ENCODE measurements around the gene EPS8L2. TPM values are rescaled to one million over a fixed set of nuclear protein-coding genes. Genes with fewer than 3 reads are reported as not detected.

Gene EPS8L2
- total RNA-seq, 1 experiment from 2014 or later: 92.8 TPM

- Histone ChIP-seq H4K20me1 (ENCODE audit: control insufficient read depth, insufficient read depth, insufficient read length) (no peaks in the 10 kb centered on the region), H3K23me2 (ENCODE audit: insufficient read length, low read depth, low read length, poor library complexity, severe bottlenecking) (no peaks in the 10 kb centered on the region)
- H3K4me3 Mint-ChIP-seq: no peak overlapping the region
These were observed 59.7 kb downstream of the EPS8L2 start for GRCh38 chr11:765802-766091.

More at GRCh38 chr11:765802-766091, 59.7 kb downstream of the EPS8L2 start:
- Histone ChIP-seq H2AFZ (ENCODE audit: low read length) (no peak overlapping the region), H4K91ac (ENCODE audit: insufficient read length, low read depth, low read length) (no peak overlapping the region), H3K18ac (ENCODE audit: insufficient read length, low read depth, low read length) (no peak overlapping the region), H2BK20ac (ENCODE audit: low read depth, low read length, poor library complexity, severe bottlenecking) (no peak overlapping the region), H3K79me2 (ENCODE audit: insufficient read depth, low read length) (no peaks in the 10 kb centered on the region), H3K9ac (ENCODE audit: extremely low read depth, insufficient read length, low read length) (no peak overlapping the region), H4K8ac (replicated peaks; ENCODE audit: insufficient read length, low read depth, low read length) (no peak overlapping the region), H2BK12ac (ENCODE audit: insufficient read length, low read depth, low read length) (no peak overlapping the region), H2BK120ac (ENCODE audit: low read depth, low read length, poor library complexity, severe bottlenecking) (no peak overlapping the region), H4K5ac (ENCODE audit: insufficient read length, low read depth, low read length) (no peak overlapping the region), H3K27me3 (ENCODE audit: insufficient read depth, low read length) (no peaks in the 10 kb centered on the region), H2AK5ac (ENCODE audit: insufficient read length, low read length) (no peak overlapping the region), H2BK15ac (ENCODE audit: low read depth, low read length) (no peak overlapping the region), H3K79me1 (ENCODE audit: insufficient read depth, low read depth, low read length, poor library complexity, severe bottlenecking) (no peaks in the 10 kb centered on the region), H3K4me1 (ENCODE audit: insufficient read depth, low read length) (no peaks in the 10 kb centered on the region), H3K9me3 (ENCODE audit: control insufficient read depth, low read depth, low read length) (no peaks in the 10 kb centered on the region), H2BK5ac (ENCODE audit: insufficient read length, low read length) (no peak overlapping the region), H3K14ac (ENCODE audit: insufficient read depth, low read length) (no peak overlapping the region), H3T11ph (ENCODE audit: low read length) (no peak overlapping the region), H3K27ac (ENCODE audit: insufficient read length, low read depth, low read length) (no peak overlapping the region), H3K23ac (ENCODE audit: insufficient read length, low read depth, low read length) (no peak overlapping the region), H3K4ac (ENCODE audit: low read depth, low read length) (no peak overlapping the region), H3K56ac (ENCODE audit: insufficient read length, low read depth, low read length) (no peak overlapping the region), H3K4me2 (ENCODE audit: insufficient read depth, insufficient read length, low read length) (no peak overlapping the region)
- DNase-seq: no peak
- H3K36me3 Mint-ChIP-seq (ENCODE audit: insufficient read depth in 1 of 3, low read depth in 3 of 3): peaks cover 22 to 69% (median 59%) of the 10 kb centered on the region in 3 experiments; a peak in 6 of 7 replicates
- no peaks in the 10 kb centered on the region for H3K27me3 Mint-ChIP-seq (ENCODE audit: low read depth)
- no CpG with 5 or more reads among the region's 8 CpGs for WGBS (ENCODE audit: extremely low coverage, insufficient read length, low lambda C conversion rate)
- H3K4me1 Mint-ChIP-seq: peaks cover 11 to 15% of the 10 kb centered on the region in 2 experiments
- H3K27ac Mint-ChIP-seq: peak overlapping the region in 1 of 3 experiments; percentile 47; a peak in 1 of 7 replicates
- no peaks in the 10 kb centered on the region for H3K9me3 Mint-ChIP-seq
- TF ChIP-seq CTCF (conservative IDR thresholded peaks at IDR 0.05): no peak
